T-helper 22 cell (primary cell): ENCODE data around the gene CR1.
"Not testable (repeated sequence)": the region's sequence is repeated elsewhere in the genome, so short reads cannot be mapped to it uniquely, and the experiment has no call there.

Experiments used
- DNase-seq: peaks from one replicate; pipeline ENCODE4 v3.0.0-alpha.2; 2020; ENCODE audit warnings: low read depth

The CR1 gene

DNA sequence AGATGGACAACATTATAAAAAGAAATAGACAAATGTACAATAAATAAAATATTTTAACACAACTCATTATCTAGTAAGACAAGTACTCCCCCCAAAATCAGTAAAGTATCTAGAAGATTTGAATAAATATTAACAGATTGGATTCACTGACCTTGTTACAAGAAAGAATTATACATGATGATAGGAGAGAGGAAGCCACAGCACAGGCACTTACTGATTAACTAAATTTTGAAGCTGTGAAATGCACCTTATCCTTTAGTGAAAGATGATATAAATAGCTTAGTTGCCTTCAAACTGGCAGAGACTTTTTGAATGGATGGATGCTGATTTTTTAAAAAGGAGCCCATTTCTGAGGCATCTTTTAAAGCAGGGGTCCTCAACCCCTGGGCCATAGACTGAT lies 8.5 kb downstream of the CR1 start:
- DNase-seq, result no peak

GRCh38 chr1:207510444-207510843 lies 14.5 kb downstream of the CR1 start:
- DNase-seq, result no peak

DNA sequence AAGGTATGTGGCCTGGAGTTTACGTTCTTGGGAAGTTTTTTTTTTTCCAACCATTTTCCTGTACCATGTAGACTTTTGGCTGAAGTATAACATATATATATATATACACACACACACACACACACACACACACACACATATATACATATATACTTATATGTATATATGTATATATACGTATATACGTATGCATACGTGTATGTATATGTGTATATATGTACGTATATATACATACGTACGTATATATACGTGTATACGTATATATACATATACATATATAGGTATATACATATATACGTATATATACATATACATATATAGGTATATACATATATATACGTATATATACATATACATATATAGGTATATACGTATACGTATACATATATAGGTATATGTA lies 18.9 kb downstream of the CR1 start:
- no peak for DNase-seq

GRCh38 chr1:207516729-207517128 lies 20.8 kb downstream of the CR1 start:
- DNase-seq, result no peak

- DNase-seq, result no peak
Measured at GRCh38 chr1:207518608-207519236, 22.8 kb downstream of the CR1 start.

GRCh38 chr1:207519505-207520399 lies 23.8 kb downstream of the CR1 start:
- no peak for DNase-seq

DNA sequence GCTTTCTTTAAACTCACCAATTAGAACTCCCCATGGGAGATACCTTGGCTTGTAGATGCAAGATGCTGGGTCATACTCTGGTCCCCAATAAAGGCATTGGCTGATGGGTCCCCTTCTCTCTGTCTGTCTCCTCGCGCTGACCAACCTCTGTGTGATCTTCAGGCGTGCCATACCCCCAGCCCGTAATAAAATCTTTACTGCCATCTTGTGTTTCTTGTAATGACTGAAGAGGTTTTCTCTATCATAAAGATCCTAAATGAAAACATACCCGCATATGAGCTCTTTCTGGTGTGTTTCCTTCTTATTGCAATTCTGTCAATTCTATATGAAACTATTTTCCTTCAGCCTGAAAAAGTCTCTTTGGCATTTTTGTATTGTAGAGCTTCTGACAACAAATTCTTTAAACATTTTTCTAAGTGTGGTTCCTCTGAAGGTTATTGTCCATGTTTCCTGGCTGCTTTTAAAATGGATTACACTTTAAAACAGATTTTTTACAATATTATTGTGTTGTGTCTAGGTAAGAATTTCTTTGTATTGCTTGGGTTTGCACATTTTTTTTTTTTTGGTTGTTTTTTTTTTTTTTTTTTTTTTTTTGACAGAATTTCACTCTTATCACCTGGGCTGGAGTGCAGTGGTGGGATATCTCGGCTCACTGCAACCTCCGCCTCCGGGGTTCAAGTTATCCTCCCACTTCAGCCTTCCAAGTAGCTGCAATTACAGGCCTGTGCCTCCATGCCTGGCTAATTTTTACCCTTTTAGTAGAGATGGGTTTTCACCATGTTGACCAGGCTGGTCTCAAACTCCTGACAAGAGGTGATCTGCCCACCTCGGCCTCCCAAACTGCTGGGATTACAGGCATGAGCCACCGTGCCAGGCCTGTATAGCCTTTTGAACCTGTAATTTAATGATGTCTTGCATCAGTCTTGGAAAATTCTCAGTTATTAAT lies 24.7 kb downstream of the CR1 start:
- DNase-seq, result not testable (repeated sequence)

- DNase-seq, result not testable (repeated sequence)
Measured at GRCh38 chr1:207525239-207525638, 29.3 kb downstream of the CR1 start.

DNA sequence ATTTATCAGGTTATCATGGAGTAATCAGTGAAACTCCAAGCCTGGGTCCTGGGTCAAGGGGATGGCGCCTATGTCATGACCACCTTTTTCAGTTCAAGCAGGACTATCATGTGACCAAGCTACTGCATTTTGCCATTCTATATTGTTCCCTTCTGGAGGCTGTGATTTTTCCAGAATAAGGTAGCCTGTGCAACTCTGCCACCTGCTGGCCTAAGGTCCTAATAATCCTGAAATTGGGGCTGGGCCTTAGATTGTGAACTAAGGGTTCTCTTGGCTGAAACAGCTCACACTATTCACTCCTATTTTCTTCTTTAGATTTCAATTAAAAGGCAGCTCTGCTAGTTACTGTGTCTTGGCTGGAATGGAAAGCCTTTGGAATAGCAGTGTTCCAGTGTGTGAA lies 32.4 kb downstream of the CR1 start:
- DNase-seq, result not testable (repeated sequence)

GRCh38 chr1:207536263-207536662 lies 40.3 kb downstream of the CR1 start:
- not testable (repeated sequence) for DNase-seq

GRCh38 chr1:207546677-207547357 lies 50.9 kb downstream of the CR1 start:
- not testable (repeated sequence) for DNase-seq

GRCh38 chr1:207554823-207555222 lies 58.9 kb downstream of the CR1 start:
- DNase-seq, result not testable (repeated sequence)

DNA sequence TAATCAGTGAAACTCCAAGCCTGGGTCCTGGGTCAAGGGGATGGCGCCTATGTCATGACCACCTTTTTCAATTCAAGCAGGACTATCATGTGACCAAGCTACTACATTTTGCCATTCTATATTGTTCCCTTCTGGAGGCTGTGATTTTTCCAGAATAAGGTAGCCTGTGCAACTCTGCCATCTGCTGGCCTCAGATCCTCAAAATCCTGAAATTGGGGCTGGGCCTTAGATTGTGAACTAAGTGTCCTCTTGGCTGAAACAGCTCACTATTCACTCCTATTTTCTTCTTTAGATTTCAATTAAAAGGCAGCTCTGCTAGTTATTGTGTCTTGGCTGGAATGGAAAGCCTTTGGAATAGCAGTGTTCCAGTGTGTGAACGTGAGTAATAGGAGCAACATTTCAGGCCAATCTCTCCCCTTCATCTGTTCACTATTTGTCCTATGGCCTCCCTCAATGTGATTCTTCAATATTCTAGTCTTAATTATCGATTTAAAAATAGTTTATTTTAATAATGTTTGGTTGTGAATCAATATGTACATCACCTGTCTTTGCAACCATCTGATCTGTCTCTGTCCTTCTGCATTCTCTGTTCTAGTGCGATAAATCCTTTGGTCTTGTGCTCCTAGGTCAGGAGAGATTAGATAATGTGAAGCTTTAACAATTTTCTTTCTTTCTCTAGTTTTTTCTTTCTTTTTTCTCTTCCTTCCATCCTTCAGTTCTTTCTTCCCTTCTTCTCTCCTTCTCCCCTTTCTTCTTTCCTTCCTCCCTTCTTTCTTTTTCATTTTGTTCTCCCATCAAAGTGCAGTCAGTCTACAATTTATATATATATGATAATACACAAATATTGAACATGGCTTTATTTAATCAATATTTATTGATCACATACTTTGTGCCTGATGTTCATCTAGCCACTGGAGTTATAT lies 69.8 kb downstream of the CR1 start:
- no peak for DNase-seq

- DNase-seq, result not testable (repeated sequence)
Measured at GRCh38 chr1:207571926-207572325, 76.0 kb downstream of the CR1 start.

DNA sequence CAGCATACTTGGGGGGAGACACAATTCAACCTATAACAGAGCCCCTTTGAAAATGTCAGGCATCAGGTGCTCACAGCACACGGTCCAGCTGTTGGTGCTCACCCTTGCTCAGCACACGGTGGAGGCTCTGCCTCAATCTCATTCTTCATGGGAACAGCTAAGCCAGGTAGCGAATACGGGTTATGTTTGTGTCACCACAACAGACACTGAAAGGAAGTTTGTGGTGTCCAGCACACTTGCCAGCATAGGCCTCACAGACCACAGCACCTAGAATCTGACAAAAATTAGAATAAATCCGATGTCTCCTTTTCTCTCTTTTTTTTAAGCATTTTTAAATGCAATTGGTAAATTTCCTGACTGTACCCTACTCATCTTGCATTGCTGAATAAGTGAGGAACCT lies 77.1 kb downstream of the CR1 start:
- DNase-seq, result not testable (repeated sequence)

DNA sequence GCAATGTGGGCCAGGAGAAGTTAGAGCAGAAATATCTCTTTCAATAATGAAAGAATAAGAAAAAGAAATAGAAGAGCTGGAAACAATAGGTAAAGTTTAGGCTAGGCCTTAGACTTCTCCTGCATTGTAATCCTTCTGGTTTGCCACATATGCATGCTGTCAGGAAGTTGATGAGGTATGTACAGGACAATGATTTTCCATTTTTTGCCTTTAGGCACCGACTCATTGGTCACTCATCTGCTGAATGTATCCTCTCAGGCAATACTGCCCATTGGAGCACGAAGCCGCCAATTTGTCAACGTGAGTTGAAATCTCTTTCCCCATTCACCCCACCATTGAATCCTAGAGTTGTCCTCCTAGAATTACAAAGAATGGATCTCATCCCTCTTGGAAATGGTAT lies 79.4 kb downstream of the CR1 start:
- not testable (repeated sequence) for DNase-seq

GRCh38 chr1:207578796-207579435 lies 83.0 kb downstream of the CR1 start:
- no peak for DNase-seq

GRCh38 chr1:207579436-207579799 lies 83.5 kb downstream of the CR1 start:
- DNase-seq, result no peak

DNA sequence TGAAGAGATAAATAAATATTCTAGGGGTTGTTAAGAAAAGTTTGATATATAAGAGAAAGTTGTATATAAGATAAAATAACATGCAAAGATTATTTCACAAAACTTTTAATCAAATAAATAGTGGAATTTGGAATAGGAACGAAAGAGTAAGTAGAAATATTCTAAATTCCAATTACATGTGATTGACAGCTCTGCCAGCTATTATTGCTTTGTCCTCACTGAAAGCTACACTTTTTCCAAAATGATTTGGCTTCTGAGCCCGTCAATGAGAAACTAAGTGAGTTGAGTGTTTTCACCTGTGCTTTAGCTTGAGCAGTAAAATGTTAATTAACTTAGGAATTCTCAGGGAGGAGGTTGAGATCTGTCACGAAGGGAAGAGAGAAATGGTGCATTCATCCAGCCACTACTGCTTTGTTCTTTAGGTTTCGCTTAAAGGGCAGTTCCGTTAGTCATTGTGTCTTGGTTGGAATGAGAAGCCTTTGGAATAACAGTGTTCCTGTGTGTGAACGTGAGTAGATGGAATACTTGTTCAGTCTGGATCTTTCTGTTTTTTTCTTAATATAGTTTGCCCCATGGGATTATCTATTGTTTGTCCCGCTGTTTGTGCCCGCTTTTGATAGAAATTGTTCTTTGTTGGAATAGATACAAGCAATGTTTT lies 85.7 kb downstream of the CR1 start:
- no peak for DNase-seq

GRCh38 chr1:207589506-207589905 lies 93.5 kb downstream of the CR1 start:
- DNase-seq, result not testable (repeated sequence)
